GM12878 (cell line): Measurements from ENCODE around the gene HSPA1B. TPM values are rescaled to one million over a fixed set of nuclear protein-coding genes. Genes with fewer than 3 reads are reported as not detected.
A peak's percentile ranks its signal among the peaks of the same experiment; 100 is the strongest.
"Not testable (repeated sequence)": the region's sequence is repeated elsewhere in the genome, so short reads cannot be mapped to it uniquely, and the experiment has no call there.

Experiments used
- ATAC-seq: fragments of 200-7000 bp; cut with Tn5 transposase; 3 replicates; pipeline ENCODE4 v1.9.1; 2020; ENCODE audit warnings: mild to moderate bottlenecking, moderate library complexity
- BruUV-seq: library from RNA; stranded (reverse); fragments of 400-500 nt; replicated peaks from 2 replicates; lab custom pipeline; 2021; lab: Mats Ljungman, UMichigan
- CTCF ChIA-PET: fragments of 300-600 bp; sonication (Branson Sonifier 250); formaldehyde crosslinking; extraction: SDS; loops from one replicate; lab custom pipeline; 2021; ENCODE audit warnings: inconsistent platforms; lab: Yijun Ruan, JAX
- POLR2A ChIA-PET: fragments of 350-600 bp; formaldehyde crosslinking; extraction: SDS; loops from one replicate; lab custom pipeline; 2021; ENCODE audit warnings: inconsistent platforms; lab: Charles Lee
- RAD21 ChIA-PET: fragments of 300-600 bp; sonication (Branson Sonifier 250); formaldehyde crosslinking; loops from one replicate; lab custom pipeline; 2023; ENCODE audit warnings: antibody characterized with exemption; ENCODE audit not compliant: unreplicated experiment; lab: Charles Lee
- SMC1A ChIA-PET: fragments of 300-600 bp; sonication (Branson Sonifier 250); formaldehyde crosslinking; loops from one replicate; lab custom pipeline; 2023; ENCODE audit not compliant: unreplicated experiment, uncharacterized antibody; lab: Charles Lee
- DNase-seq: peaks from one replicate; pipeline ENCODE4 v3.0.0-alpha.2; 2011; ENCODE audit warnings: low read depth, low spot score
- FAIRE-seq: peaks from 3 replicates; lab custom pipeline; 2011; peaks lifted over from hg19 to GRCh38; lab: Jason Lieb, UNC
- H2AFZ ChIP-seq: 2 replicates; pipeline ENCODE4 v1.6.0; 2011; ENCODE audit warnings: low read depth, low read length, control low read depth; ENCODE audit not compliant: control insufficient read depth
- H3K27ac ChIP-seq: 2 replicates; pipeline ENCODE4 v1.5.1; 2011; ENCODE audit warnings: control low read depth; ENCODE audit not compliant: control insufficient read depth, insufficient read depth
- H3K27me3 ChIP-seq, 2 experiments: replicated peaks in 1 of 2; 2 replicates each; pipeline versions ENCODE4 v1.6.0 to v1.6.1; 2011; ENCODE audit warnings: low read length in 1 of 2; ENCODE audit not compliant: control insufficient read depth in 2 of 2, insufficient read depth in 2 of 2
- H3K36me3 ChIP-seq, 2 experiments: 2 replicates each; pipeline ENCODE4 v1.5.1; 2011; ENCODE audit warnings: low read length in 1 of 2; ENCODE audit not compliant: control insufficient read depth in 2 of 2, insufficient read depth in 2 of 2
- H3K4me1 ChIP-seq: 2 replicates; pipeline ENCODE4 v1.6.1; 2011; ENCODE audit warnings: mild to moderate bottlenecking, low read length, moderate library complexity, mixed read lengths; ENCODE audit not compliant: control insufficient read depth, insufficient read depth
- H3K4me2 ChIP-seq: 2 replicates; pipeline ENCODE4 v1.6.0; 2011; ENCODE audit warnings: control low read depth; ENCODE audit not compliant: control insufficient read depth, insufficient read depth
- H3K4me3 ChIP-seq: fragments of 200-600 bp; sonication (generic); 2 replicates; pipeline ENCODE4 v1.5.1; 2016
- H3K79me2 ChIP-seq: 2 replicates; pipeline ENCODE4 v1.6.0; 2011; ENCODE audit warnings: low read length; ENCODE audit not compliant: control insufficient read depth, insufficient read depth
- H3K9ac ChIP-seq: 2 replicates; pipeline ENCODE4 v1.8.0; 2011; ENCODE audit warnings: low read length, control low read depth, mixed read lengths; ENCODE audit not compliant: control insufficient read depth, insufficient read depth
- H3K9me3 ChIP-seq: replicated peaks from 3 replicates; pipeline ENCODE4 v1.5.1; 2011; ENCODE audit warnings: mild to moderate bottlenecking, low read length; ENCODE audit not compliant: control insufficient read depth, insufficient read depth
- H4K20me1 ChIP-seq: 2 replicates; pipeline ENCODE4 v1.6.0; 2011; ENCODE audit not compliant: control insufficient read depth, insufficient read depth
- ATF2 ChIP-seq: IDR thresholded peaks from 2 replicates; pipeline ENCODE4 v1.6.1; 2012; ENCODE audit warnings: low read length, inconsistent platforms
- BRCA1 ChIP-seq: IDR thresholded peaks from 2 replicates; pipeline ENCODE4 v1.6.1; 2011; ENCODE audit warnings: low read depth, low read length, improper control_type of control experiment
- EED ChIP-seq: sonication (generic); IDR thresholded peaks from 2 replicates; pipeline ENCODE4 v1.6.1; 2016; ENCODE audit warnings: antibody characterized with exemption, low read depth
- JUND ChIP-seq: IDR thresholded peaks from 2 replicates; pipeline ENCODE4 v1.6.1; 2012; ENCODE audit warnings: low read depth, mild to moderate bottlenecking, low read length, improper control_type of control experiment, moderate library complexity
- NFYA ChIP-seq: IDR thresholded peaks from 2 replicates; pipeline ENCODE4 v1.6.1; 2011; ENCODE audit warnings: low read depth, mild to moderate bottlenecking, low read length, improper control_type of control experiment, borderline replicate concordance
- POLR2A ChIP-seq: IDR thresholded peaks from 2 replicates; pipeline ENCODE4 v1.6.1; 2011; ENCODE audit warnings: low read depth, mild to moderate bottlenecking, low read length
- RCOR1 ChIP-seq: conservative IDR thresholded peaks from 2 replicates; pipeline ENCODE4 v1.6.1; 2012; ENCODE audit warnings: low read depth, low read length, improper control_type of control experiment
- RFX5 ChIP-seq: IDR thresholded peaks from 2 replicates; pipeline ENCODE4 v1.6.1; 2011; ENCODE audit warnings: low read depth, low read length, improper control_type of control experiment
- STAT1 ChIP-seq: fragments of 450-650 bp; conservative IDR thresholded peaks from 2 replicates; pipeline ENCODE4 v1.6.1; 2014; ENCODE audit warnings: antibody characterized with exemption, mild to moderate bottlenecking
- WGBS: methylation state at CpG from one replicate; pipeline ENCODE4 v1.1.6; 2016; ENCODE audit warnings: low lambda C conversion rate; ENCODE audit not compliant: insufficient replicate concordance, insufficient coverage; ENCODE audit errors: missing lambda C conversion rate; 5-methylcytosine and 5-hydroxymethylcytosine counted together
- in situ Hi-C: fragments of 300-500 bp; cut with MboI; formaldehyde crosslinking; loops from 9 replicates; pipeline ENCODE4 v1.14.3; 2018; ENCODE audit warnings: mixed read lengths
- intact Hi-C: fragments of 100-400 bp; cut with micrococcal nuclease; formaldehyde crosslinking; loops from one replicate; pipeline ENCODE4 v1.14.2; 2022; ENCODE audit not compliant: unreplicated experiment
- polyA plus RNA-seq, 11 experiments: library from polyadenylated mRNA; depleted of rRNA in 4 of 11; unstranded in 6 of 11; stranded (reverse) in 5 of 11; fragments of >200 nt; fragmentation: Nextera tagmentation in 4 of 11; fragmentation: Illumina TruSeq in 1 of 11; extraction: Ambion mirVana in 4 of 11; extraction: Trizol in 1 of 11; gene quantifications; 1 replicate in 1 of 11; 2 replicates in 10 of 11; pipeline versions ENCODE4 v1.2.1 to v1.2.3, GENCODE V29; 2011 to 2016; ENCODE audit warnings: inconsistent platforms in 2 of 11, missing spikeins in 2 of 11, low read depth in 1 of 11
- total RNA-seq, 4 experiments: library from RNA; depleted of rRNA in 3 of 4; stranded (reverse); fragments of >200 nt in 3 of 4; fragmentation: Illumina TruSeq in 1 of 4; extraction: Trizol in 1 of 4; gene quantifications; 2 replicates each; pipeline versions ENCODE4 v1.2.1 to v1.2.3, GENCODE V29; 2013 to 2021
- TF ChIP-seq, protein P1 (sequence below): fragments of 450-650 bp; formaldehyde crosslinking; IDR thresholded peaks from 2 replicates; pipeline ENCODE4 v1.4.0; 2020; ENCODE audit warnings: mild to moderate bottlenecking, moderate library complexity
- TF ChIP-seq, protein P2 (sequence below): IDR thresholded peaks from 2 replicates; pipeline ENCODE4 v1.6.1; 2012; ENCODE audit warnings: low read depth, low read length, improper control_type of control experiment

The HSPA1B gene
- total and polyA plus RNA-seq, 10 of the 15 experiments (the other 5 are each of a cell fraction or from before 2014, with no cell fraction given), result 0.11 to 40.5 (median 12.8) TPM

DNA sequence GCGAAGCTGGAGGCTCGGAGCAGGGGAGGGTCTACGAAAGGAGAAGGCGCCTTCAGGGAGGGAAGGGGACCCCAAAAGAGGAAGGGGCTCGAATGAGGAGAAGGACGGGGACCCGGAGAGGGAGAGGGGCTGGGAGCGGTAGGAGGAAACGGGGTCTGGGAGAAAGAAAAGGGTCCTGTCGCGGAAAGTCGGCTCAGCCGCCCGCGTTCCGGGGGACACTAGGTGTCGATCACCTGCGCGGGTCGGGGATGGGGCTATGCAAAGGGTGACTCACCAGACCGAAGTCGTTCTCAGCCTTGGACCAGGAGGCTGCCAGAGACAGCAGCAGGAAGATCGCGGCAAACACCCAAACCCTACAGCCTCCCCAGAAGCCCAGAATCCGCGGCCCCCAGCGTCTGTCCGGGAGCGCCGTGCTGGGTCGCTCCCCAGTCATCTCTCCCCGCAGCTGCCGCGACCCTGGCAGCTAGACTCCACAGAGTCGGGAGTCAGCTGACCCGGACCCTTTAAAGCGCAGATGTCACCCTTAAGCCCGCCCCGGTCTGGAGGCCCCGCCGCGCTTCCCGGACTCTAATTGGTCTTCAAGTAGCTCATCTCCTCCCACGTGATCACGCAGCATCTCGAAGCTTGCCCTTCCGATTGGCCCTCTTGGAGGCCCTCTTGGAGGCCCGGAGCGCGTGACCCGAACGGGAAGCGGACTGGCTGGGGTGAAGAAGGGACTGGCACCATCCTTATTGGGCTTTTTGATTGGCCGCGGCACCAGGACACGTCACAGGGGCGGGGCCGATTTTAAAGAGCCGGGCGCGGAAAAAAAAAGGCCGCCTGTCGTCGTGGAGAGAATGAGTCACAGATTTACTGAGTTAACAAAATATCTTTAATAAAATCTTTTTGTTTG lies 35.1 kb downstream of the HSPA1B start, which contains the start of gene NEU1 (continued):
- TF ChIP-seq ATF2 (no peak), STAT1 (no peak), BRCA1 (no peak), POLR2A (peak; percentile 100), RFX5 (0 out of 2 replicates have a peak, but pooled peaks have one; percentile 38), RCOR1 (no peak), JUND (no peak), EED (no peak), NFYA (no peak)
- TF ChIP-seq, protein P1, sequence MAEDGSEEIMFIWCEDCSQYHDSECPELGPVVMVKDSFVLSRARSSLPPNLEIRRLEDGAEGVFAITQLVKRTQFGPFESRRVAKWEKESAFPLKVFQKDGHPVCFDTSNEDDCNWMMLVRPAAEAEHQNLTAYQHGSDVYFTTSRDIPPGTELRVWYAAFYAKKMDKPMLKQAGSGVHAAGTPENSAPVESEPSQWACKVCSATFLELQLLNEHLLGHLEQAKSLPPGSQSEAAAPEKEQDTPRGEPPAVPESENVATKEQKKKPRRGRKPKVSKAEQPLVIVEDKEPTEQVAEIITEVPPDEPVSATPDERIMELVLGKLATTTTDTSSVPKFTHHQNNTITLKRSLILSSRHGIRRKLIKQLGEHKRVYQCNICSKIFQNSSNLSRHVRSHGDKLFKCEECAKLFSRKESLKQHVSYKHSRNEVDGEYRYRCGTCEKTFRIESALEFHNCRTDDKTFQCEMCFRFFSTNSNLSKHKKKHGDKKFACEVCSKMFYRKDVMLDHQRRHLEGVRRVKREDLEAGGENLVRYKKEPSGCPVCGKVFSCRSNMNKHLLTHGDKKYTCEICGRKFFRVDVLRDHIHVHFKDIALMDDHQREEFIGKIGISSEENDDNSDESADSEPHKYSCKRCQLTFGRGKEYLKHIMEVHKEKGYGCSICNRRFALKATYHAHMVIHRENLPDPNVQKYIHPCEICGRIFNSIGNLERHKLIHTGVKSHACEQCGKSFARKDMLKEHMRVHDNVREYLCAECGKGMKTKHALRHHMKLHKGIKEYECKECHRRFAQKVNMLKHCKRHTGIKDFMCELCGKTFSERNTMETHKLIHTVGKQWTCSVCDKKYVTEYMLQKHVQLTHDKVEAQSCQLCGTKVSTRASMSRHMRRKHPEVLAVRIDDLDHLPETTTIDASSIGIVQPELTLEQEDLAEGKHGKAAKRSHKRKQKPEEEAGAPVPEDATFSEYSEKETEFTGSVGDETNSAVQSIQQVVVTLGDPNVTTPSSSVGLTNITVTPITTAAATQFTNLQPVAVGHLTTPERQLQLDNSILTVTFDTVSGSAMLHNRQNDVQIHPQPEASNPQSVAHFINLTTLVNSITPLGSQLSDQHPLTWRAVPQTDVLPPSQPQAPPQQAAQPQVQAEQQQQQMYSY (CRISPR knock-in tag), result no peak
- TF ChIP-seq, protein P2, sequence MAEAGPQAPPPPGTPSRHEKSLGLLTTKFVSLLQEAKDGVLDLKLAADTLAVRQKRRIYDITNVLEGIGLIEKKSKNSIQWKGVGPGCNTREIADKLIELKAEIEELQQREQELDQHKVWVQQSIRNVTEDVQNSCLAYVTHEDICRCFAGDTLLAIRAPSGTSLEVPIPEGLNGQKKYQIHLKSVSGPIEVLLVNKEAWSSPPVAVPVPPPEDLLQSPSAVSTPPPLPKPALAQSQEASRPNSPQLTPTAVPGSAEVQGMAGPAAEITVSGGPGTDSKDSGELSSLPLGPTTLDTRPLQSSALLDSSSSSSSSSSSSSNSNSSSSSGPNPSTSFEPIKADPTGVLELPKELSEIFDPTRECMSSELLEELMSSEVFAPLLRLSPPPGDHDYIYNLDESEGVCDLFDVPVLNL, result peak; percentile 96

DNA sequence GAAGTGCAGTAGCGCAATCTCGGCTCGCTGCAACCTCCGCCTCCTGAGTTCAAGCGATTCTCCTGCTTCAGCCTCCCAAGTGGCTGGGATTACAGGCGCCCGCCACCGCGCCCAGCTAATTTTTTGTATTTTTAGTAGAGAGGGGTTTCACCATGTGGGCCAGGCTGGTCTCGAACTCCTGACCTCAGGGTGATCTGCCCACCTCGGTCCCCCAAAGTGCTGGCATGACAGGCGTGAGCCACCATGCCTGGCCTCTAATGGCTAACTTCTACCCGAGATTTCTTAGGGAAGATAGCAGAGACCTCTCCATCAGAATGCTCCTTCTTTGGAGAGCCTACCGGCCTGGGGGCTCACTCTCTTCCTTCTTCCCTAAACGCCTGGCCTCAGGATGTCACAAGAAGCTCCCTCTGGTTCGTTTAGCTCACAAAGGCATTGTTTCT lies 36.6 kb downstream of the HSPA1B start:
- intact Hi-C loops, DNase-seq, BruUV-seq, H3K9me3 ChIP-seq, in situ Hi-C loops, H4K20me1 ChIP-seq, FAIRE-seq, H3K27me3 ChIP-seq, H3K36me3 ChIP-seq, H3K27ac ChIP-seq, H3K79me2 ChIP-seq, ATAC-seq: not testable (repeated sequence)
- POLR2A ChIA-PET, result interaction anchor here (0.6 to 2.5 kb wide), 13 partner anchors 12 to 347 kb away, joined by 3 to 22 read pairs (median 3); partner anchors contain the start of genes ABHD16A, EHMT2, HSPA1B and MSH5
- peak overlapping the region; percentile 94 for H3K4me3 ChIP-seq
- H2AFZ ChIP-seq, result peak overlapping the region; percentile 98
- RAD21 ChIA-PET, result interaction anchor here (0.6 to 0.7 kb wide), 2 partner anchors 27 to 108 kb away, joined by 3 read pairs; partner anchors contain the start of gene DXO
- peak overlapping the region; percentile 99; the same call in 1 of the 2 replicates for H3K4me2 ChIP-seq
- 3% methylated on average over 16 of the region's 16 CpGs for WGBS
- CTCF ChIA-PET, result interaction anchor here (0.6 to 2.3 kb wide), 8 partner anchors 10 to 266 kb away, joined by 3 to 17 read pairs (median 6); partner anchors contain the start of gene LY6G5C
- peaks cover 11% of the 10 kb centered on the region for H3K4me1 ChIP-seq
- peak overlapping the region; percentile 73; the same call in 1 of the 2 replicates for H3K9ac ChIP-seq
- SMC1A ChIA-PET, result interaction anchor here (0.5 to 2.9 kb wide), 9 partner anchors 27 to 935 kb away, joined by 3 to 24 read pairs (median 5); partner anchors contain the start of gene VARS1
